C4-2B (cell line): ENCODE results near the gene ZNF454.

Experiments used
- CTCF ChIP-seq: fragments of 450-650 bp; conservative IDR thresholded peaks from 2 replicates; pipeline ENCODE4 v1.5.1; 2017; ENCODE audit warnings: mild to moderate bottlenecking
- ZFX ChIP-seq: fragments of 450-650 bp; IDR thresholded peaks from 2 replicates; pipeline ENCODE4 v1.6.1; 2017

DNA sequence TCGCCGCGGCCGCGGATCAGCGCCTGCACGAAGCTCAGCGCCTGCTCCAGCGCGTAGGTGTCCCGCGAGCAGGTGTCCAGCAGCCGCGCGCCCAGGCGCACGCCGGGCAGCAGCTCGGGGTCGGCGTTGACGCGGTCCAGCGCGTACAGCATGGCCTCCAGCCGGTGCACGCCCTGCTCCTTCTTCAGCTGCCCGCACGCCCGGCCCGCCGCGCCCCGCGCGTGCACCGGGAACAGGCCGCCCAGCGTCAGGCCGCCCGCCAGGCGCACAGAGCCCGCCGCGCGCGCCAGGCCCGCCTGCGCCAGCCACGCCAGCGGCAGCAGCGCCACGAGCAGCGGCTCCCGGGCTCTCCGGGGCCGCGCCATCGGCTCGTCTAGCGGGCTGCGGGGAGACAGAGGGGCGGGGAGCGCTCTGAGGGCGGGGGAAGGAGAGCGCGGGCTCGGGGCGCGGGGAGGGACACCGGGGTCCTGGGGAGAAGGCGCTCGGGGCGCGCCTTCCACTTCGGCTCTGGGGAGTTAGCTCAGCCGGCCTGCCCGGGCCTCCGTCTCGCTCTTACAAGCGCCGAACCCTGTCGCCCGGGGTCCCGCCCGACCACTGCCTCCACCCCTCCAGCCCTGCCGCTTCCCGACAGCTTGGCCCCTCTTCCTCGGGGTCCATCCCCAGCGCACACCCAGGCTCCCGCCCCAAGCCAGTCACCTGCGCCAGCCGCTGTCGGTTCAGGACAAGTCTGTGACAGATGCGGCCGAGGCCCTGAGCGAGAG is 53.8 kb downstream of the ZNF454 start, which contains the start of gene GRM6:
- TF ChIP-seq CTCF, result no peak
- TF ChIP-seq ZFX, result no peak
